BLaER1 (cell line): ENCODE data around the gene DLK1.

Experiments used
- H3K27ac ChIP-seq: shearing (Covaris generic); formaldehyde crosslinking; 2 replicates; pipeline ENCODE4 v1.8.1; 2022
- H3K27me3 ChIP-seq: shearing (Covaris generic); formaldehyde crosslinking; 2 replicates; pipeline ENCODE4 v1.8.1; 2022
- H3K36me3 ChIP-seq: shearing (Covaris generic); formaldehyde crosslinking; 2 replicates; pipeline ENCODE4 v1.8.1; 2022
- H3K4me1 ChIP-seq: shearing (Covaris generic); formaldehyde crosslinking; 2 replicates; pipeline ENCODE4 v1.8.1; 2022
- H3K4me2 ChIP-seq: shearing (Covaris generic); formaldehyde crosslinking; 2 replicates; pipeline ENCODE4 v1.8.1; 2022
- H3K4me3 ChIP-seq: shearing (Covaris generic); formaldehyde crosslinking; 2 replicates; pipeline ENCODE4 v1.8.1; 2022
- H3K9ac ChIP-seq: shearing (Covaris generic); formaldehyde crosslinking; 2 replicates; pipeline ENCODE4 v1.8.1; 2022
- H3K9me3 ChIP-seq: shearing (Covaris generic); formaldehyde crosslinking; 2 replicates; pipeline ENCODE4 v1.8.1; 2022
- H4K20me1 ChIP-seq: shearing (Covaris generic); formaldehyde crosslinking; 2 replicates; pipeline ENCODE4 v1.8.1; 2022
- Cebpa-rat ChIP-seq: shearing (Covaris generic); IDR thresholded peaks from 2 replicates; pipeline ENCODE4 v1.8.1; 2022

Gene DLK1

GRCh38 chr14:100785626-100786025 lies 58.9 kb downstream of the DLK1 start:
- Histone ChIP-seq H3K9me3 (no peaks in the 10 kb centered on the region), H3K9ac (no peak overlapping the region), H3K4me3 (no peak overlapping the region), H3K4me2 (no peak overlapping the region), H3K27me3 (no peaks in the 10 kb centered on the region), H3K4me1 (no peaks in the 10 kb centered on the region), H3K27ac (no peak overlapping the region), H4K20me1 (no peaks in the 10 kb centered on the region), H3K36me3 (no peaks in the 10 kb centered on the region)
- no peak for TF ChIP-seq Cebpa-rat

- no peak for TF ChIP-seq Cebpa-rat
- Histone ChIP-seq H3K4me1 (no peaks in the 10 kb centered on the region), H3K27ac (no peak overlapping the region), H3K36me3 (no peaks in the 10 kb centered on the region), H3K9ac (no peak overlapping the region), H3K4me3 (no peak overlapping the region), H4K20me1 (no peaks in the 10 kb centered on the region), H3K9me3 (no peaks in the 10 kb centered on the region), H3K27me3 (no peaks in the 10 kb centered on the region), H3K4me2 (no peak overlapping the region)
Measured at GRCh38 chr14:100786131-100786530, 59.4 kb downstream of the DLK1 start.

- TF ChIP-seq Cebpa-rat, result no peak
- Histone ChIP-seq H3K27me3 (no peaks in the 10 kb centered on the region), H3K9me3 (no peaks in the 10 kb centered on the region), H3K4me1 (no peaks in the 10 kb centered on the region), H3K9ac (no peak overlapping the region), H3K27ac (no peak overlapping the region), H3K4me3 (no peak overlapping the region), H3K36me3 (no peaks in the 10 kb centered on the region), H3K4me2 (no peak overlapping the region), H4K20me1 (no peaks in the 10 kb centered on the region)
Measured at GRCh38 chr14:100786576-100787219, 60.0 kb downstream of the DLK1 start.

GRCh38 chr14:100787659-100788058 lies 61.0 kb downstream of the DLK1 start:
- no peaks in the 10 kb centered on the region for H3K9me3 ChIP-seq
- H3K4me2 ChIP-seq, result no peak overlapping the region
- no peaks in the 10 kb centered on the region for H4K20me1 ChIP-seq
- no peaks in the 10 kb centered on the region for H3K4me1 ChIP-seq
- H3K9ac ChIP-seq, result no peak overlapping the region
- no peak for TF ChIP-seq Cebpa-rat
- no peak overlapping the region for H3K27ac ChIP-seq
- no peaks in the 10 kb centered on the region for H3K36me3 ChIP-seq
- no peak overlapping the region for H3K4me3 ChIP-seq
- H3K27me3 ChIP-seq, result no peaks in the 10 kb centered on the region
